Ureter (tissue), 1 donor: Measurements from ENCODE around the gene ITGB7. TPM values are rescaled to one million over a fixed set of nuclear protein-coding genes. Genes with fewer than 3 reads are reported as not detected.

Source experiments
- DNase-seq: peaks from one replicate; pipeline ENCODE4 v3.0.0-alpha.2; 2020; ENCODE audit warnings: low spot score
- total RNA-seq: library from RNA; stranded (reverse); gene quantifications from one replicate; pipeline ENCODE4 v1.2.4, GENCODE V29; 2023
- donor health status: DM: yes; HTN: yes; CAD: no.

The ITGB7 gene
- total RNA-seq, 1 donor from 2014 or later = 15.8 TPM

GRCh38 chr12:53198486-53199110, 8.5 kb downstream of the ITGB7 start:
- DNase-seq = no peak

DNA sequence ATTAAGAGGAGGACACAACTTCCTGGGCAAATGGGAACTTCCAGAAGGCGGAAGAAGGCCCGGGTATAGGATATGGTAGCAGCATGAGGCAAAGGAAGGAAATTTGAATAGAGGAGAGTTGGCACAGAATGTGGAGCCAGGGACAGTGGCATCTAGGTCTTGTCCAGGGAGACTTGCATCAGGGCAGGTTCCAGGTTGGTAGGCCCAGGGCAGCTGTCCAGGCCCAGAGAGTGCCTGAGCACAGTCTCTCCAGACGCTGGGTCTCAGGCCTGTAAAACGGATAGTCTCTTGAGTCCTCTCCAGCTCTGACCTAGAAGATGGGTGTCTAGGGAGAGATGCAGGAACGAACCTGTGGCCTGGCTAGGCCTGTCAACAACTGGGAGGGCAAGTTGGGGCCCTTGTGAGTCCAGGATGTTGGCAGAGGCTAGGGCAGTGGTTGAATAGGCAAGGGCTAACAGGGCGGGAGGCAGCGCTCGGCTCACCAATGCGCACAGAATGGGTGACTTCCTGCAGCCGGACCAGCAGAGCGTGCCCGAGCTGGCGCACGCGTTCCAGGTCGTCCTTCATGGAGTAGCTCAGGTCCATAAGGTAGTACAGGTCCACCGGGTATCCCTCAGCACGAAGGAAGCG, 9.9 kb downstream of the ITGB7 start:
- no peak for DNase-seq

DNA sequence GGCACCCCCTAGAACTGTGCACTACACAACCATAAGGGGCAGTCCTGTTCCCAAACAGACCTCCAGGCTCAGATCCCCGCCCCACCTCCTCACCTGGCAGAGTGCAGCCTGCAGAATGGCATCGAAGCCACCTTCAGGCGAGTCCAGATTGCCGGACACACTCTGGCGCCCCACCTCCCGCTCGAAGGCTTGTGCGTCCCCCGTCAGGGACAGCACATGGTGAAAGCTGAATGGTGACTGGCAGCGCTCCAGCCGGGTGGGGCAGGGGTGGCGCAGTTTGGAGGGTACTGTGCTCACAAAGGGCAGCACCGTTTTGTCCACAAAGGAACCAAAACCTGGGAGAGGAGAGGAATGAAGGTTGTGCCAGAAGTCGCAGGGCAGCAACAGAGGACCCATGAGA, 10.6 kb downstream of the ITGB7 start:
- no peak for DNase-seq

DNA sequence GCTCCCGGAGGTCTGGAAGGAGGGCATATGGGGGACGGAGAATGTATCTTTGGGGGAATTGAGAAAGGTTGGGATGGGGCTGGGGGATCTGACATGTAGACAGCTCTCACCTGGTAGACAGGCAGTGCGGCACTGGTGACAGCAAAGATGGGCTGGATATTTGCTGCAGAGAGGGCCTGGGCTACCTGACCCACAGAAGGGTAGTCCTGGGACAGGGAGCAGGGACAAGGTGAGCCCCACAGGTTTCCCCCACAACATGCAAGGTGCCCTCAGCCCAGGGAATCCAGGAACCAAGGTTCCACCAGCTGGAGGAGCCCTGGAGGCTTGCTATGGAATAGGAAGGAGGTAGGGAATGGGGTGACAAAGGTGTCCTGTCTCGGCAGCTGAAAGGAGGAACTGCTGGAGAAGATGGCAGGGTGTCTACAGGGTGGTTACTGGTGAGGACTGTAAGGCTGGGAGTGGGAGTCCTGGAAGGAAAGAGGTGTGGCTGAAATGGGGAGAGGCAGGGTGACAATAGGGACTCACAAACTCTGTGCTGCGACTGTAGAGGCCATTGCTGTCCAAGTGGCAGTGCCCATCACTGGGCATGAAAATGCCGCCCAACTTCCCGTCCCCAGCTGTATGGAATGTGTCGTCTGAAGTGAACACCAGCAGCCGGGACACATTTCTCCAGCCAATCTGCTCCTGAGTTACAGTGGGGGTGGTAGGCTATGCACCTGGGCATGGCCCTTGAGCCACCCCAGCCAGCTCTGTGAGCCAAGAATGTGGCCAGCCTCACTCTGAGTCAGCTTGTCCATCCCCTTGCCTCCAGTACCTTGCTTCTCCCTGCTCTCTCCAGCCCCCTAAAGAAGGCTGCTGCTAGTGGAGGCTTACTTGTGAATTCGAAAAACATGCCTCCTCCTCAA, 11.3 kb downstream of the ITGB7 start:
- DNase-seq = no peak

DNA sequence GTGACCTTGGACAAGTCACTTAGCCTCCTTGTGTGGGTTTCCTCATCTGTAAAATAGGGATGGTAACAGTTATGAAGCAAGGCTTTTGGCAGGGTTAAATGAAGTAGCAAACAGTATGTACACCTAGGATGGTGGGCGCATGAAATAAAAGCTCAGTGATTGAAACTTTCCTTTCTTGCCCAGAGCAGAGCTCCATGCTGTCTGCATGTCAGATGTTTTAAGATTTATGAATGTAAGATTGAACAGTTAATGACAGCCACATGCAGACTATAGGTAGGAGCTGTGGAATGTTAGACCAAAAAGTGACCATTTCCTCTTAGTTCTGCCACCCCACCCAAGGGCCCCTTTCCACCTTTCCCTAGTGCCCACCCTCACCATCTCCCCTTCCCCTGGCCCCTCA, 12.1 kb downstream of the ITGB7 start:
- no peak for DNase-seq

- no peak for DNase-seq
Measured at GRCh38 chr12:53193985-53194716, 12.9 kb downstream of the ITGB7 start.

DNA sequence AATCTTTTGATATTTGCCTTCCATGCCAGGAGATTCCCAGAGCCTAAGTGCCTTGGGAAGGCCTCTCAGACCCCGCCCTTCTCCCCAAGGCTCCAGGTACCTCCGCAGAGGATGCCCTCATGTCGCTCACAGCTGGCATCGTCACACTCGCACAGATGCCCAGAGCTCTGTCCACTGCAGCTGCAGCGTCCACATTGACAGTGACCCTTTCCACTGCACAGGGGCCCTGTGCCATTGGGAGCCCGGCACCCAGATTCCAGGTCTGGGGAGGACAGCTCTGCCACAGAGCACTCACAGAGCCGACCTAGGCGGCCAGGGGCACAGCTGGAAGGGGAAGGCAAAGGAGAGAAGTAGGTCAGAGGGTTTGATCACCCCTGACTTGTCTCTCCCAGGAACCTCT, 14.0 kb downstream of the ITGB7 start:
- DNase-seq = no peak

GRCh38 chr12:53192531-53193021, 14.5 kb downstream of the ITGB7 start:
- DNase-seq = no peak

- no peak for DNase-seq
Measured at GRCh38 chr12:53191885-53192530, 15.0 kb downstream of the ITGB7 start.

- DNase-seq = no peak
Measured at GRCh38 chr12:53191096-53191884, 15.8 kb downstream of the ITGB7 start.

- no peak for DNase-seq
Measured at GRCh38 chr12:53190108-53190729, 16.8 kb downstream of the ITGB7 start.

GRCh38 chr12:53187145-53187899, 19.7 kb downstream of the ITGB7 start:
- no peak for DNase-seq

DNA sequence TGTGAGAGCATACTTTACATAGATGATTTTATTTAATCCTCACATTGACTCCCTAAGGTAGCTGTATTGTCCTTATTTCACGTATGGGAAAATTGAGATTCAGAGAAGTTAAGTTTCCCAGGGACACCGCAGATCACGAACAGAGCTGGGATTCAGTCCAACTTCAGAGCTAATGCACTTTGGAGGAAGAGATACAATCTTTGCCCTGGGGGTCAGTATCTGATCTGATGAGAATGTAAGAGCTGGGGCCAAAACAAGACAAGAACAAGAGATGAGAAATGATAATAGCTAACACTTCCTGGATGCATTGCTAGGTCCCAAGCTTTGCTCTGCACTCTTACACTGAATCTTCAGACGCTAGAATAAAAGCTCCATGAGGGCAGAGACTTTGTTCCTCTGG, 20.3 kb downstream of the ITGB7 start:
- no peak for DNase-seq

DNA sequence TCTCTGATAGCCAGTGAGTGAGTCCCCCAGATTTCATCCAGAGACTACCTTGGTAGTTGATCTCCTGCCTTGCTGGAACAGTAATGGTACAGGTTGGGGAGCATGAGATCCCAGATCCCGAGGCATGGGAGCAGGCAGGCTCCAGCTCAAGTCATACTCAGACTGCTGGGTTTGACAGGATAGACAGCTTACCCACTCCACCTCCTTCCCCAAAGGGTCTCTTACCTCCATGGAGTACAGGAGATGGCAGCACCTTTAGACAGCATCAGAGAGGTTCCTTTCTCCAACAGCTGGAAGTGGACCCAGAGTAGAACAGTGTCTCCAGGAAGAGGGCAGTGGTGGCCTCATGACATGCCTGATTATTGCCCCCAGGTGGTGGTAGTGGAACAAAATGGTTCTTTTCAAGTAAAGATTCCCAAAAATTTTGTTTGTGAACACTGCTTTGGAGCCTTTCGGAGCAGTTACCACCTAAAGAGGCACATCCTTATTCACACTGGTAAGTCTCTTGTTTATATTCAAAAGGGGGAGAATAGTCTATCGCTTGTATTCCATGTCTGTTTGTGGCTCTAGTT, 21.4 kb downstream of the ITGB7 start:
- DNase-seq = no peak

GRCh38 chr12:53184828-53185227, 22.2 kb downstream of the ITGB7 start:
- no peak for DNase-seq

GRCh38 chr12:53182903-53183302, 24.1 kb downstream of the ITGB7 start:
- DNase-seq = no peak

DNA sequence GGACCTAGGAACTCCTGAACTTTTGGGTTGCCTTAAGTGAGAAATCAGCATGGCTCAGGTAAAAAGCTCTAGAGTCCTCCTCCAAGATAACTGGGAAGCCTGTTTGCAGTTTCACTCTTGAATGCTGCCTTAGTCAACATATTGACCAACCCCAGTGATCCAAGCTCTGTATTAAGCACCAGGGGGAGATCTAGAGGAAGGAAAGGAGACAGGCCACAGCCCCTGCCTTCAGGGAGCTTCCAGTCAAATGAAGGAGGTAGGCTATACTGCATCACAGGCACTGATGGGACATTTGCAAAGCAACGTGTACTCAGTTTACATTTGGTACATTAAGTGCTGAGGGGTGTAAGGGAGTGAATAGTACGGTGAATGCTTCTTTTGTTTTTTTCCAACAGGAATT, 25.1 kb downstream of the ITGB7 start:
- no peak for DNase-seq

- peak; percentile 79 for DNase-seq
Measured at GRCh38 chr12:53180931-53181645, 26.0 kb downstream of the ITGB7 start.
